Measurements from ENCODE around the gene AMER2. TPM values are rescaled to one million over a fixed set of nuclear protein-coding genes. Genes with fewer than 3 reads are reported as not detected.
"Not testable (repeated sequence)": the region's sequence is repeated elsewhere in the genome, so short reads cannot be mapped to it uniquely, and the experiment has no call there.

The AMER2 gene
- total RNA-seq, 1 donor from 2014 or later: not detected

GRCh38 chr13:25167382-25168174 is 4.5 kb downstream of the AMER2 start:
- no peak for ATAC-seq
- intact Hi-C loops (cut with DNase I): no loop called here
- no peak for DNase-seq (ENCODE audit: missing footprints)

- intact Hi-C loops (cut with DNase I): no loop called here
Measured at GRCh38 chr13:25166306-25166705, 5.8 kb downstream of the AMER2 start.

DNA sequence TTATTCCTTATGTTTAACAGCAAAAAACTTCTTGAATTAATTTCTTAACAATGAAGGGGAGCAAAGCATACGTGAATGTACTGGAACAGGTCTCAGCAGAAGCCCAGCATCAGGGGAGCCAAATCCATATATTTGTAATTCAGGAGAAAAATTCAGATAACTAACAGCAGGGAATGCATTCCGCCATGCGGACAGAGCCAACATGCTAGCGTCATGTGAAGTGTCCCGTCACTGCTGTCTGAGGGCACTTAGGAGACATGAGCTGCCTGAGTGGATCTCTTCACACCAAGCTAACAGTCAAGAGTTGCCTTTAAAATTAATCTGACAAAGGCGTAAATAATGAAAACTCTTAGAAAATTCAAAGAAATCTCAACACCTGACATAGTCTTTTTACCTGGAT is 6.4 kb downstream of the AMER2 start:
- ATAC-seq (no peak), DNase-seq (ENCODE audit: missing footprints) (no peak)
- intact Hi-C loops (cut with DNase I): no loop called here

More at GRCh38 chr13:25166306-25166705, 5.8 kb downstream of the AMER2 start:
- ATAC-seq: no peak
- no peak for DNase-seq (ENCODE audit: missing footprints)

DNA sequence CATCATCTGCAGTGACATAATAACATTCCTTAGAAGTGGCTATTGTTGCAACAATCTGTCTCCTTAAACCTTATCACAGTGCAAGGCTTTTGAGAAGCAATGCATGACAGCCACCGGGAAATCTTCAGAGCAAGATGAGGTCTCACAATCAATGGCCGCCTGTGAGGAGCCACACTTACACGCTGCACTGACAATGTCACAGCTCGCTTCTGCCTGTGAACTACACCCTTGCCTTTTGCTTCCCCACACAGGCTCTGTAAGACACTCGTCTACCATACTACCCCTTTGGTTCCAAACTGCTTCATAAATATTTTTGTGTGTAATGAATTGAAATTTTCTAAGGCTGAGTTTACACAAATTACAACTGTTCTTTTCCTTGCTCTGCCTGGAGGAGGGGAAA is 6.9 kb downstream of the AMER2 start:
- intact Hi-C loops (cut with DNase I); DNase-seq (ENCODE audit: missing footprints); ATAC-seq: not testable (repeated sequence)

DNA sequence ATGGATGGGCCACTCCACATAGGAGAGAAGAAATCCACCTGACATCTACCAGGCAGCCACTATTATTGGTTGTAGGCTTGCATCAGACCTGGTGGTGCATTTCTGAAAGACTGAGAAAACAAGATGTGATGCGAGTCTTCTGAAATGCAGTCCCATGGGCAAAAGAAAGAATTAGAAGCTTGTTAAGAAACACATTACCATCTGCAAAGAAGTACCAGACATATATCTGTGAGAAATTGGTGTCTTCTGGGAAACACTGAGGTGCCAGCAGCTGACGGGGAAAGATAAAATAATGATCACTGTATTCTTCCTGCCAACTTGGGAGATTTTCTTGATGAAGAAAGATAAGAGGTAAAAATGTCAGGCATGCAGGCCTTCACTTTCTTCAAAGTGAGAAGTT is 14.4 kb downstream of the AMER2 start:
- ATAC-seq (no peak), DNase-seq (ENCODE audit: missing footprints) (no peak)
- intact Hi-C loops (cut with DNase I): no loop called here

- intact Hi-C loops (cut with DNase I): no loop called here
- DNase-seq (ENCODE audit: missing footprints) (no peak), ATAC-seq (no peak)
Measured at GRCh38 chr13:25153736-25154135, 18.4 kb downstream of the AMER2 start.

GRCh38 chr13:25151626-25152195 is 20.4 kb downstream of the AMER2 start:
- no peak for DNase-seq (ENCODE audit: missing footprints)
- no peak for ATAC-seq
- intact Hi-C loops (cut with DNase I): no loop called here

DNA sequence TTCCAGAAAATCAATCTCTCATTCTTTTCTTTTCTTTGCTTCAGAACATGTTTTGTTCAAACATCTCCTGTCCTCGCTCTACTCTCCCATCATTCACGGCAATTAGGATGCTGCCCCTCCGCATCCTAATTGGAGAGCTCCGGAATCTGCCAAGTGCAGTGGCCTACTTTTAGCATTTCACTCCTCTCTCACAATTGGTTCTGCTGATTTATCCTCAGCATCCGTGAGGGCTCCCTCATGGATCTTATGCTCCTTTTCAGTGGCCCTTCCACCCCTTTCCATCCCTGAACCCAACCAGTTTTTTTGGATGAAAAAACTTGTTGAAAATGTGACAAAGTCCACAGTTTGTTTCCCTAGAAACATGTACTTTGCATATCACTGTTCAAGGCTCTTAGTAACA is 22.4 kb downstream of the AMER2 start:
- intact Hi-C loops (cut with DNase I): no loop called here
- no peak for DNase-seq (ENCODE audit: missing footprints)
- ATAC-seq: no peak

GRCh38 chr13:25148402-25148771 is 23.7 kb downstream of the AMER2 start:
- no peak for DNase-seq (ENCODE audit: missing footprints)
- intact Hi-C loops (cut with DNase I): no loop called here
- ATAC-seq: no peak

- ATAC-seq: no peak
- intact Hi-C loops (cut with DNase I): no loop called here
- no peak for DNase-seq (ENCODE audit: missing footprints)
Measured at GRCh38 chr13:25147638-25148401, 24.3 kb downstream of the AMER2 start.

- ATAC-seq: no peak
- intact Hi-C loops (cut with DNase I): no loop called here
- no peak for DNase-seq (ENCODE audit: missing footprints)
Measured at GRCh38 chr13:25143706-25144105, 28.4 kb downstream of the AMER2 start.

DNA sequence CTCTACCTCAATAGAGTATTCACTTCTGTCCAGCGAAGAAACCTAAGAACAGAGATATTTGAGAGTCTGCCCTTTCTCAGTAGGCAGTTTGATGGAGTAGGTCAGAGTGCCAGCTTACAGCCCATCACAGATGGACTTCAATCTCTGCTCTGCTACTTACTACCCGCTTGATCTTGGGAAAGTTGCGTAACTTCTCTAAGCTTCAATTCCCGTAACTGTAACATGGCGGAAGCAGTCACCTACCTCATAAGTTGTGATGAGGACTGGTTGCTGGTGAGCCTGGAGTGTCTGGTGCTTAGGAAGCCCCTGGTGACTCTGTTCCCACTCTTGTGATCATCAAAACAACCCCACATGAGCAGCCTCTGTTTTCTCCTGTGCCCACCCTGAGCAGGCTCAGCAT is 31.0 kb downstream of the AMER2 start:
- DNase-seq (ENCODE audit: missing footprints) (no peak), ATAC-seq (no peak)
- intact Hi-C loops (cut with DNase I): no loop called here

DNA sequence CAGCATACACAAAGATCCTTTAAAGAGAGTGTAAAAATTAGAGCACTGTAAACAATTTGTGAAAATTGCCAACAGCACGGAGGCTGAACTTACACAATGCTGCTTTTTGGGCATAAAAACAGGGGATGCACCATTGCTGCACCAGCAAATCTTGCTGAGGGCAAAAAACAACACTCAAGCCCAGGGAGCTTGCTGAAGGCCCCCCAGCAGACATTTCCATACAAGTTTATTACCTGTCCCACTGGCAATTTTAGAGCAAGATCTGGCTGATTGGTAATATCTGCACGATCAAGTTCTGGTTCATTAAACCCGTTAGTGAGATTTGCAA is 34.3 kb downstream of the AMER2 start:
- ATAC-seq (no peak), DNase-seq (ENCODE audit: missing footprints) (no peak)
- intact Hi-C loops (cut with DNase I): no loop called here

GRCh38 chr13:25136880-25137787 is 35.0 kb downstream of the AMER2 start:
- DNase-seq (ENCODE audit: missing footprints): no peak
- no peak for ATAC-seq
- intact Hi-C loops (cut with DNase I): no loop called here

DNA sequence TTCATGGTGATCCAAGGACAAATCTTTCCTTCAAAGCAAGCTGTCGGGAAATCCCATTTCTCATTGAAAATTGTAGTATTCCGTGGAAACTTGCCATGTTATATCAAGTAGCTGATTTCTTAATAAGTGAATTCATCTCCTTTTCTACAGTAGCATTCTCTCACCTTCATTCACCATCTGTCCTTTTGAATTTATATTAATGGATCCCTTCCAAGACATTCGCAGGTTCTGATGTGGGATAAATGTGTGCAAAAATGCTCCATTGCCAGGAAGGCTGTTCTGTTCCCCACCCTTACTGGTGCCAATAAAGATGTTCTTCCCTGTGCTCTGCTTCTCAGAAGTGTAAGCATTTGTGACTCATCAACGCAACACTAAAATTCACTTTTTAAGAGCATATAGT is 36.2 kb downstream of the AMER2 start:
- intact Hi-C loops (cut with DNase I): no loop called here
- no peak for DNase-seq (ENCODE audit: missing footprints)
- ATAC-seq: no peak

DNA sequence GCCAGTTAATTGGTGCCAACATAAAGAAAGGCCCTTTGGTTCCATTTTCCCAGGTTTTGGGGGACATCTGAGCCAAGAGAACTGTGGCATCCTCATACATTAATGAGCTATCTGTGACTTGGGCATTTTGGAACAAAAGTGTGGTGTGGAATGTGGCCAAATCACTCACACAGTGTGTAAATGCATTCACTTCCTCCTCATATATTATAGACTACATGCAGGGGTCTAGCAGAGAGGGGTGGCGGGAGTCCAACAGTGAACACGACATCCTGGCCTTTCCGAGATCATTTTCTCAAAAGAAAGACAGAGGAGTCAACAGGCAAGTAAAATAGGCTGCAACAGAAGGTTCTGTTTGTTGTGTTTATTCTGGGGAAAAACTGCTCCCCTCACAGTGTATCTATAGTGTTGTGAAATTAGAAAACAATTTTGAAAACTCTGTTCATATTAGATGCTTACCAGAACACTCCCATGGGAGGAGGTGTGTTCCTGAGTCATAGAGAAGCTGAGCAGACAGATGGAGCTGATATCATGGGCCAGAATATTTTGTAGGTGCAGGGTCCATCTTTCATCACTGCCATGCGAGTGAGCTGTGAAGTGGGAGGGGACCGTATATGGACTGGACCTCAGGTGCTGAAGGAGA is 39.2 kb downstream of the AMER2 start:
- no peak for ATAC-seq
- no peak for DNase-seq (ENCODE audit: missing footprints)
- intact Hi-C loops (cut with DNase I): no loop called here

DNA sequence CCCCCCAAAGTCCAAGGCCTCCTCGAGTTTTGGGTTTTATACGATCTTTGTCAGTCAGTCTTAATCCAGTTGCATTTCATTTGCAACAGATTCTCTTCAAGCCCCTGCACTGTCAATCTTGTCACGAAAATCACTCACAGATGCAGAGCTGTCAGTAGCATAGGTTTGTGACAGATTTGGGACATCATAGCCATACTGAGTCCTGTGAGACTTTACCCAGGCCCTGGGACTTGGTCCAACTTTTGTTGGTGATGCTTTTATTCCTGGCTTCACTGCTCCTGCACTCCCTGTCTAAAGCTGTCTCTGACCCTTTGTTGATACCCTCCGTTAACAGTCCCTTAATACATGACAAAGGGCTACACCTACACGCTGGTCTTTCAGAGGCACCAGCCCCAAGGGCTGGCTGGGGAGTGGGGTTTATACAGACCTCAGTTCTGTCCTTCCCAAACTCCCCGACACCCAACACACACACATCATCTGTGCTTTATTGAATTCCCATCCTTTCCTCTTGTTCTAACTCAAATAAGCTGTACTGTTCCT is 40.1 kb downstream of the AMER2 start:
- DNase-seq (ENCODE audit: missing footprints) (no peak), ATAC-seq (no peak)
- intact Hi-C loops (cut with DNase I): no loop called here

DNA sequence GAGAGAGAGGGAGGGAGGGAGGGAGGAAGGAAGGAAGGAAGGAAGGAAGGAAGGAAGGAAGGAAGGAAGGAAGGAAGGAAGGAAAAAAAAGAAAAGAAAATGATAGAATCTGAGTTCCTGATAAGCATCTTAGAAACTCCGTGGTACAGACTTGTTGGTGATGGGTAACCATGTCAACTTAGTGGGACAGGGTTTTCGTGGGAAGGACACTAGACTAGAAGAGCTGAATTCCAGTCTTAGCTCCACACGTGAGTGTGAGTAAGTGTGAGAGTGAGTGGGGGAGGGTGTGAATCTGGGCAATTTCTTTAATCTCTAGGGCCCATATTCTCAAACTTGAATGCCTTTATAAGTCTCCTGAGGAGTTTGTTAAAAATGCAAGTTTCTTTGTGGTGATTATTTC is 41.1 kb downstream of the AMER2 start:
- DNase-seq (ENCODE audit: missing footprints): no peak
- no peak for ATAC-seq

More for the DNA sequence above, 41.1 kb downstream of the AMER2 start:
- intact Hi-C loops (cut with DNase I): no loop called here
